Stimulated activated CD8-positive, alpha-beta memory T cell treated with anti-CD3 and anti-CD28 coated beads, Interleukin-7, amount 100 ng/mL, for 1 hour (primary cell): ENCODE measurements around the gene GPR61.

Source experiments
- DNase-seq, 2 donors: peaks; one replicate each; pipeline ENCODE4 v3.0.0-alpha.2; 2020; ENCODE audit warnings: low read depth in 2 of 2

GPR61 gene, protein sequence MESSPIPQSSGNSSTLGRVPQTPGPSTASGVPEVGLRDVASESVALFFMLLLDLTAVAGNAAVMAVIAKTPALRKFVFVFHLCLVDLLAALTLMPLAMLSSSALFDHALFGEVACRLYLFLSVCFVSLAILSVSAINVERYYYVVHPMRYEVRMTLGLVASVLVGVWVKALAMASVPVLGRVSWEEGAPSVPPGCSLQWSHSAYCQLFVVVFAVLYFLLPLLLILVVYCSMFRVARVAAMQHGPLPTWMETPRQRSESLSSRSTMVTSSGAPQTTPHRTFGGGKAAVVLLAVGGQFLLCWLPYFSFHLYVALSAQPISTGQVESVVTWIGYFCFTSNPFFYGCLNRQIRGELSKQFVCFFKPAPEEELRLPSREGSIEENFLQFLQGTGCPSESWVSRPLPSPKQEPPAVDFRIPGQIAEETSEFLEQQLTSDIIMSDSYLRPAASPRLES

DNA sequence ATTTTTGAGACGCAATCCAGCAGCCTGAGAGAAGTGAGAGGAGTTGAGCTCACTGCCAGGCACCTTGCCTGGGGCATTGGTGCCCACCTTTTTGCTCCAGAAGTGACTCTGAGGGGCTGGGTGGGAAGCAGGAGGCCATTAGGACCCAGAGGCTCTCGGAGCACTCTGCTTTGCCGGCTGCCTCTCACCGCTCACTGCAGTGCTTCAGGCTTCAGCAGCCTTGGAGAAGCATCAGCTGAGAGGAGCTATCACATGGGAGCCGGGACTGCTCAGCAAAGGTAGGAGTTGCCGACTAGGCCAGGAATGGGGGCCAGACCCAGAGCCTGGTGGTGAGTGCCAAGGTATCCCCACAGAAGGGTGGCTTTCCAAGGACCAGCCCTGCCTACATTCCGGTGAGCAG lies at the start of gene GPR61:
Gene GPR61 (plus strand): TSS at position 197 of the 400 bp plus-strand sequence. CDS start 3,151 bp downstream, outside the sequence.
- DNase-seq, result no peak

DNA sequence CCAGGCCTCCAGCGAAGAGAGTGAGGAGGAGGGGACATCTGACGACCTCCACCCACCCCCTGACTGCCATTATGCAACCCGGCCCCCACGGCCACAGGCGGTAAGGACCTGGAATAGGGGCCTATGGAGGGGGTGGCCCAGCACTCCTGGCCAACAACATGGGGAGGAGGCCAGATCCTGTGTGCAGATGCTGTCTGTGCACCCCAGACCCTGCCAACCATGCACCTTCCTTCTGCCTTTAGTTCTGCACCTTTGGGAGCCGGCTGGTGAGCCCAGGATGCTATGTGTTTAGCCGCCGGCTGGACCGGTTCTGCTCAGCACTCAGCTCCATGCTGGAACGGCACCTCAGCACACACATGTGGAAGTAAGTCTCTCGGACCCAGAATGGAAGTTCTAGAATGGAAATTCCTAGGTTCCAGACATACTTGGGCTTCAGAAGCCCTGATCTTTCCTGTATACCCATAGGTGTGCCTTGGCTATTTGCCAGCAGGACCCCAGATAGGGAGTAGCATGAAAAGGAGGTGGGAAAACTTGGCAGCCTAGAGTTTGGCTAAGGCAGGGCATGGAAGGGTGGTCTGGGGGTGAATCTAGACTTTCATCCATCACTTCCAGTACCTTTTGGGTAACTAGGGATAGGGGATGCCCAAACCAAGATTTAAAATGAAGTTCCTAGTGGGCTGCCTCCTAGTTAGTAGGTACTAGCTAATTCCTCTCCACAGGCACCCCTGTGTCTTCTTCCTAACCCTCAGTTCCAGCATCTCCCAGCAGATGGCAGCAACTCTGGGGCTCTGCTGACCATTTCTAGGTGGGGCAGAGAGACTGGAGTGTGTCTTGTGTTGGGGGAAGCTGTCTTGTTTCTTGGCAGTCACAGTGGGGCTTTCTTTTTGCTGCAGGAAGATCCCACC lies 49.4 kb upstream of the GPR61 start:
- peak; percentile 47 to 61 for DNase-seq

DNA sequence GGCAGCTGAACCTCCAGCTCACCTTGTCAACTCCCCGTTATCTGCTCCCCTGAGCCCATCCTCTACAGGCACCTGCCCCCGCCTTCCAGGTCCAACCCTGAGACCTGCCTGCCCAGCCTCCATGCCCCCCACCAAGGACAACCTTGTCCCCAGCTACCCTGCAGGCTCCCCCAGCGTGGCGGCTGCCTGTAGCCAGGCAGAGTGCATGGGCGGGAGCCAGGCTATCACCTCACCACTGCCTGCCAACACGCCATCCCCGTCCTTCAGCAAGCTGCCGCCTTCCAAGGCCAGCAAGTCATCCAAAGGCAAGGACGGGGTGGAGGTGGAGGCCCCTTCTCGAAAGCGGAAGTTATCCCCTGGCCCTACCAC lies 48.8 kb upstream of the GPR61 start:
- no peak for DNase-seq

DNA sequence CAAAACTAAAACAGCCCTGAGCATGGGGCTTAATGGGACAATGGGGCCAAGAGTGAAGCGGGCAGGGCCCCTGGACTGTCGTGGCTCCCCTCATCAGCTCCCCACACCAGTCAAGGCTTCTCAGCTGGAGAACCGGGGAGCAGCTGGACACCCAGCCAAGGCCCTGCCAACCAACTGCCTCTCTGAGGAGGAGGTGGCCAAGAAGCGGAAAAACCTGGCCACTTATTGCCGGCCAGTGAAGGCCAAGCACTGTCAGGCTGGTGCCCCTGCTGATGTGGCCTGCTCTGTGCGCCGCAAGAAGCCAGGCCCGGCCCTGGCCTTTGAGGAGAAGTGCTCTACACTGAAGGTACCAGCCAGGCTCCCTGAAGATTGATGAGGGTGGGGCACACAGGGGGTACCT lies 48.3 kb upstream of the GPR61 start:
- DNase-seq, result no peak

DNA sequence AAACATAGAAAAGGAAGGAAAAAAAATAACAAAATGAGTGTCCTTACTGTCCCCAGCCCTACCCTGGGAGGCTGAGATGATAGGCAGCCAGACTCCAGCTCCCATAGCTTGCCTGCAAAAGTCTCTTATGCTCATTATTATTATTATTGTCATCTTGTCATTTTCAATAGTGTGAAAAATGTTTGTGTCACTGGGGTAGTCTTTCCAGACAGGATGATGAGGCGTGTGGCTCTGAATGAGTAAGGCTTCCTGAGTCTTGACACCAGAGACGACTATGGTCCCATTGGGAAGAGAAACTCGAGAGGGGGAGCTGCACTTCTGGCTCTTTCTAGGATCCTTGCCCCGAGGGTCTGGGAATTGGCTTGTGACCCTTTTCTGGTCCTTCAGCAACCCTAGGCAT lies 46.9 kb upstream of the GPR61 start:
- DNase-seq, result no peak

DNA sequence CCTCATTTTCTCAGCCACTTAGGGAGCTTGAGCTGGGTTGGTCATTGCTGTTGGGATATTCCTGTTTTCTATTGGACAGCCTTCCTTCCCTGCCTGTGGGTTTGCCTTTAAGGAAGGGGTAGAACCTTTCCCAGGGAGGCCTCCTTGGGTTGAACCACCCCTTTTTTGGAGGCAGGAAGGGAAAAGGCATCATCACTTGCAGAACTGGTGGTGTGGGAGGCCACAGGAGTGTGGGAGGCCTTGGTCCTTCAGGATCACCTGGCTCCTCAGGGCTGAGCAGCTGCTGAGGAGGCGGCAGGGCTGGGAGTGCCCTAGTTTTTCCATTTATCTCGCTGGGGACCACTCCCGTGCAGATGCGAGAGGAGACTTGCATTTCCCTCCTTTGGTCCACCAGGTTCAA lies 46.4 kb upstream of the GPR61 start:
- no peak for DNase-seq

DNA sequence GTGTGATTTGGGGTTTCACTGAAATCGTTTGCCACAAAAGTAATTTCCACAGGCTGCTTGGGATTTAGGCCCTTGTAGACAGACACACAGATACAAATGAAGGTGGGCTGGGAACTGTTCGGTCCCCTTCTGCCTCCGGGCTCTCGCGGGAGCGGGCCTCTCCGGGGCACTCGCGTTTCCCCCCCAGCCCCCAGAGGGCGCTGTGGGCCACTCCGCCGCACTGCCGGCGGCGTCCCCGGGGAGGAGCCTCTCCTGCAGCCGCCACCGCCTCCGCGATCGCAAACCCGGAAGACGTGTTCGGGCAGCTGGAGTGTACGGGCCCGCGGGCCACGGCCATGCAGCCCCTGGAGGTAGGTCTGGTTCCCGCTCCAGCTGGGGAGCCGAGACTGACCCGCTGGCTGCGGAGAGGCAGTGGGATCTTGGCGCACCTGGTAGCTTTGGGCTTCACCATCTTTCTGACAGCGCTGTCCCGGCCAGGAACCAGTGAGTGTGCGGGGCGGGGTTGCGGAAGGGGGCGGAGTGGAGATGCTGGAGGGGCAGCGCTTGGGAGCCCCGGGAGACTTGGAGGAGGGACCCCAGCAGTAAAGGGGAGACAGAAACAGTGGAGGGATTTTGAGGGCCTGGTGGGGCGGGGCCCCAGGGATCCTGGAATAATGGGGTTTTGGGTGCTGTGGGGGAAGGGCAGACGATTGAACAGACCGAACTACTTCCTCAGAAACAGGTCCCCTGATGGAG lies 45.7 kb upstream of the GPR61 start, which contains the start of gene CYB561D1:
Gene CYB561D1 (plus strand): TSS at position 290 of the 735 bp plus-strand sequence. CDS start 46 bp downstream, at position 336.
- DNase-seq, result peak; percentile 71 to 77

DNA sequence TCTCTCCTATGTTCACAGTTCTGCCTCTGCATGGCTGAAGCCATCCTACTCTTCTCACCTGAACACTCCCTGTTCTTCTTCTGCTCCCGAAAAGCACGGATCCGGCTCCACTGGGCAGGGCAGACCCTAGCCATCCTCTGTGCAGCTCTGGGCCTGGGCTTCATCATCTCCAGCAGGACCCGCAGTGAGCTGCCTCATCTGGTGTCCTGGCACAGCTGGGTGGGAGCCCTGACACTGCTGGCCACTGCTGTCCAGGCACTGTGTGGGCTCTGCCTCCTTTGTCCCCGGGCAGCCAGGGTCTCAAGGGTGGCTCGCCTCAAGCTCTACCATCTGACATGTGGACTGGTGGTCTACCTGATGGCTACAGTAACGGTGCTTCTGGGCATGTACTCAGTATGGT lies 43.9 kb upstream of the GPR61 start:
- DNase-seq, result no peak

DNA sequence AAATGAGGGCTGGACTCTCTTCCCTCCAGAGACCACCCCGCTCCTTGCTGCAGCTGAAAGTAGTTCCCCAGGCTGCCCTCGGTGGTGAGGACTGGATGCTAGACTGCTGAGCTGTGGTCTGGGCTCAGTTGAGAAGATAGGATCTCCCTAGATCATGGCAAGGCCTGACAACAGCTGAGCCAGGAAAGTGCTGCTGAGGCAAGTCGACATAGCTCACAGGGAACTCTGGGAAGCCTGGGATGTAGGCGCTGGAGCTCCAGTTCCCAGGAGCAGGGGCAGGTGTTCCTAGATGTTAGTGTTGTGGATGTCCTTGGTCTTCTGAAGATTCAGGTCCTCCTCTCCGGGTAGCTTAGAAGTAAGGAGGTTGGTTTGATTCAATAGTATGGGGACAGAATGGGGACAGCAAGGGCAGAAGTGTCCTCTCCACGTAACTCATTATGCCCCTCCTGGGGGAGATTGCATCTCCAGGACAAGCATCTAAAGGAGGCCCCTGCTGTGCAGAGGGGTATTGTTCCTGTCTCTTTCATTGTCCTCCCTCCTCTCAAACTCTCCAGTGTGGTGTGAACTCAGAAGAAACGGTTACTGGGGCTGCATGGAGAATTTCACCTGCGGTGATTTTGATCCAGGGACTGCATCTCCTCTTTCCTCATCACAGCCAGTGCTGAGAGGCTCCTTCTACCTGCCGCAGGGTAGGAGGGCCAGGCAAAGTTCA lies 42.1 kb upstream of the GPR61 start:
- no peak for DNase-seq

DNA sequence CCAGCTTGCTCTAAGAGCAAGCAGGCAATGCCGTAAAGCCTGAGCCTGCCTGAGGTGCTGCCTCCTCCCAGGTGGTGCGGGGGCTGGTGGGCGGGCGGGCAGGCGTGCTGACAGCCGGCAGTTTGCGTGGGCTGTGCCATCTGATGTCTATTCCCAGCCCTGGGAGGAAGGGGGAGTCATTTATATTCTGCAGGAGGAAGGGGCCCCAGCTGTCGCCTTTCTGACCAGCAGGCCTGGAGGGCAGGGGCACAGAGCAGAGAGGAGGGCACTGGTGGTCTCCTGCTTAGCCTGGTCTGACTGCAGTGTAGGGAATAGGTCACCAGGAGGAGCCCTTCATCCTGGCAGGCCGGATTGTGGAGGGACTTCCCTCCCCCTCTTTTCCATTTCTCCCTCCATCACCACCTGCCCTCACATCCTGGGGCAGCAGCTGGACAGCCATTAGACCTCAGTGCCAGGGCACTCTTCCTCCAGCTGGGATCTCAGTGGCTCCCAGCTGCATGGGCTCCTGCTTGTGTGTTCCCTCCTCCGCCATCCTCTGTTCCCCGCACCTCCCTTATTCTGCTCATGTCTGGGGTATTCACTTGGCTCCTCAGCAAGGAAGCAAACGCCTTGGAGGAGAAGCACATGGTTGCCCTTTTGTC lies 41.4 kb upstream of the GPR61 start:
- DNase-seq, result no peak

DNA sequence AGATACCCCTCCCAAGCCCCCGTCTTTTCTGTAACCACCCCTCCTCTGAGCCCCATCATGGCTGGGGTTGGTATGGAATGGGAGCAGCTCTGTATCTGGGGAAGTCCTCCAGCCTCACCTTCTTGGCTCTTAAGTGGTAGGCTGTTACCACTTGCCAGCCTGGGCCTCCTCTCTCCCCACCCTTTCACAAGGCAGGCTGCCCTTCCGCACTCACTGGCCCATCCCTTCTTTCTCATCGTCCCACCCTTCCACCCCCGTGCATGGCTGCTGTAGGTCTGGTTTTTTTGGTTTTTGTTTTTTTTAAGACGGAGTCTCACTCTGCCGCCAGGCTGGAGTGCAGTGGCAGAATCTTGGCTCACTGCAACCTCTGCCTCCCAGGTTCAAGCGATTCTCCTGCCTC lies 40.6 kb upstream of the GPR61 start:
- DNase-seq, result no peak

DNA sequence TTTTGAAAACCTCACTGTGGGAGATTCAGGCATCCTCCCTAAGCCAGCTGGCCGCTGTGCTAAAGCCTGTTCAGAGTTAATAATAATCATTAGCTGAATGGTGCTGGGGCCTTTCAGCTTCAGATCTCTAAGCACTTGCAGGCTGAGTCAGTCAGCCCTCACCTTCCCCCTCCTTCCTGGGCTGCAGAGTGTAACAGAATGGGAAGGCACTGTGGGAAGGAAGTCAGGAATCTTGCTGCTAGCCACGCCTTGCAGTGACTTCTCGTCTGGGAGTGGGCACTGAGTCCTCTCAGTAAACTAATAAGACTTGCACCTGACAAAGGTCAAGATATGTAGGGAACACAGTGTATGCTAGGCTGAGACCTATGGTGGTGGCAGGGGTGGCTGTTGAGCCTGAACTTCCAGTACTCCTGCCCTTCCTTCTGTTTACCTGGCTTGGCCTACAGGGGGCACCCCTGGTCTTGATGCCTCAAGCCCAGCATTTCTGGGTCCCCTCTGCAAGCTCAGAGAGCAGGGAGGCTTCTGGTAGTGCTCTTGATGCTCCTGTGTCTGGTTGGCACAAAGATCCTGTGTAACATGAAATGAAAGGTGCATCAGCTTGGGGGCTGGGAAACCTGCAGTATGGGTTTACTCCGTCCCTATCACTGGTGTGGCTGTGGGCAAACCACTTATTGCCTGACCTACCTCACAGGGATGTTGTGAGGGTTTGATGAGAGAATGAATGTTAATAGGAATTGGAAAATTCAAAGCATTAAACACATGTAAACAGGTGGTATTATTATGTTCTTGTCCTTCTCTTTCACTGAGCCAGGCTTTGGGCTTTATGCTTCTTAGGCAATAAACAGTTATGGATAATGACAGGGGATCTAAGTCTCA lies 39.8 kb upstream of the GPR61 start:
- no peak for DNase-seq

DNA sequence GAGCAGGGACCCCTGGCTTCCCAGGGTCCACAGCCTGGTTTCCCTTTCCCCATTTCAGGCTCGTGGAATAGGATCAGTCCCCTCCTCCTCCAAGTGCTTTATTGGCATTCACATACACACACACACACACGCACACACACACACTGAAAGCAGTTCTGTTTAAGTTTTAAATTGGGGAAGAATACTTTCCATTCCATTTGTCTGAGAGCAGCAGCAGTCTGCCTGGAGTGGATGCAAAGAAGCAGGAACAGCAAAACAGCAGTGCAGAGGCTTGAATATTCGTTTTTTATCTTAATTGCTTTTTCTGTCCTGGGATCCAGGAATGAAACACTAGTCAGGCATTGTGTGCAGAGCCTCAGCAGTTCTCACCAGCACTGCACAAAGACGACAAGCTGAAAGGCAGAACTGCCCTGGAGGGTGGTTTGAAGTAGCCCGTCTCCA lies 38.7 kb upstream of the GPR61 start:
- DNase-seq, result no peak

DNA sequence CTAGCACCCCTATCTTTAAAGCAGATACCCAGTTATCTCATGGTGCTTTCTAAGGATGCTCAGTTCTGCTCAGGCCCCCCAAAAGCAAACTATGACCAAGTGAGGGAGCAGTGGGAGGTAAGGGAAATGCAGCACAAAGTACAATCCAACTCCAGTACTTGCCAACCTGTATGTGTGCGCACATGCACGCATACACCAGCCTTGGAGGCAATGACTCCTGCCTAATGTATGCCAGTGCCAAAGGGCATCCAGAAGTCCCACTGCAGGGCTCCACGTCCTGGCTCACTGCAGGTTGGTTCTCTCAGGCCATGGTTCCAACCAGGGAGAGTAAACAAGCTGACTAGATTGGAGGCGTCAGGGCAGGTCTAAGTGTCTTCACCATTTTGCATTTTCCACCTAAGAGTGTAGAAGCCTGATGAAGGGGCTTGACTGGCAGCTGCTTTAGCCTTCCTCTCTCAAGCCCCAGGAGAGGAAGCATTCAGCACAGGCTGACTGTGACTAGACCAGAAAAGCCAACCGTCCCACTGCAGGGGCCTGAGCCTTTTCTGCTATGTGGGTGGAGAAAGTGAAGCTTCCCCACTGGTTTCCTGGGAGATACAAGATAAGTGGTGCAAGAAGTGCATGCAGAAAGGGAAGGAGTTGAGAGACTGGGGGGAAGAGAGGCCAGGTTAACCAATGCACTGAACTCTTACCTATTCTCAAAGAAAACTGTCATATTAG lies 37.9 kb upstream of the GPR61 start:
- DNase-seq, result no peak

DNA sequence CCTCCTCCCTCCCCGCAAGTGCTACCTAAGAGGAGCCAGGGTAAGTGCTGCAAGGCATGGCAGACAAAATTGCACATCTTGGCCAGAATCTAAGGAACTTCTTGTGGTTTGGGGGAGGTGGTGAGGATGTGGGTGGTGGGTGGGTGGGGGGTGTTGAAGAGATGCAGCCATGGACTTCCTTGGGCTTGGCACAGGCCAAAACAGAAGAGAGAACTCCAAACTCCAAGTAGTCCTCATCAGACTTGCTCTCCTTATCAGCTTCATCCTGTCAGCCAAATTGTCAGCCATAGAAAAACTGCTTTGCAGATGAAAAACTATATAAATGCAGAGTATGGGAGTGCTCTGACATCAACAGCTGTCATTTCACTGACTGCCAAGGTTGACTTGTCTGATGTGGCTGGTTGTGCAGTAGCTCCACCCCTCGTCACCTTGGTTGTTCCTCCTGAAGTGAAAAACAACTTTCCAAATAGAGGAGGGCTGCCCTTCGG lies 37.3 kb upstream of the GPR61 start:
- DNase-seq, result no peak

DNA sequence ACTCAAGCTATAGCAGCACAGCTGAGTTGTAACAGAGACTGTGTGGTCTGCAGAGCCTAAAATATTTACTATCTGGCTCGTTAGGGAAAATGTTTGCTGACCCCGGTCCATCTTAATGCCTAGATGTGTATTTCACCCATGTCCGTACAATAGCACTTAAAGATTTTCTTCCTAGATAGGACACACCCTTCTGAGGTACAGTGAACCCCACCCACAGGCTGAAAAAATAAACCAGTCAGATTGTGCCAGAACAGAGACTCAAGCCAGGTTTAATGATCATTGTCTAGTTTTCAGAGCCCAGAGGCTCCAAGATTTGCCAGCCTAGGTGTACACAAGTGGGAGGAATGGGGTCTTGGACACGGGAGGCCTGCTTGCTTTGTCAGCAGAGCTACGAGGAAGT lies 35.7 kb upstream of the GPR61 start:
- no peak for DNase-seq

DNA sequence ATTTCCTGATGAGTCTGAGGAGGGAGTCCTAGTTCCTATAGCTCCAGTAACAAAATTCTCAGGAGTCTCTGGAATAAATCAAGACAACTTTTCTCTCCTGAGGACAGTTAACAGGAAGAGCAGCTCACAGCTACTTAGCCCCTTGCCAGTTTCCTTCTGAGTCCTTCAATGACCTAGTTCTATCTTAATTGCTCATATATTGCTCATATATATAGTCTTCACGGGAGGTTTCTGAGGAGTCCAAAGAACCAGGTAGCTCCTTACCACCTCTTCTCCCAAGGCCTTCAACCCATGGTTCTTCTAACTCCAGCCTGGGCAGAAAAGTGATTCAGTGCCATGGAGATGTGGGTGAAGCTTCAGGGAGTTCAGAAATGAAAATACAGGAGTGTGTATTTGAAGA lies 34.7 kb upstream of the GPR61 start:
- DNase-seq, result no peak

DNA sequence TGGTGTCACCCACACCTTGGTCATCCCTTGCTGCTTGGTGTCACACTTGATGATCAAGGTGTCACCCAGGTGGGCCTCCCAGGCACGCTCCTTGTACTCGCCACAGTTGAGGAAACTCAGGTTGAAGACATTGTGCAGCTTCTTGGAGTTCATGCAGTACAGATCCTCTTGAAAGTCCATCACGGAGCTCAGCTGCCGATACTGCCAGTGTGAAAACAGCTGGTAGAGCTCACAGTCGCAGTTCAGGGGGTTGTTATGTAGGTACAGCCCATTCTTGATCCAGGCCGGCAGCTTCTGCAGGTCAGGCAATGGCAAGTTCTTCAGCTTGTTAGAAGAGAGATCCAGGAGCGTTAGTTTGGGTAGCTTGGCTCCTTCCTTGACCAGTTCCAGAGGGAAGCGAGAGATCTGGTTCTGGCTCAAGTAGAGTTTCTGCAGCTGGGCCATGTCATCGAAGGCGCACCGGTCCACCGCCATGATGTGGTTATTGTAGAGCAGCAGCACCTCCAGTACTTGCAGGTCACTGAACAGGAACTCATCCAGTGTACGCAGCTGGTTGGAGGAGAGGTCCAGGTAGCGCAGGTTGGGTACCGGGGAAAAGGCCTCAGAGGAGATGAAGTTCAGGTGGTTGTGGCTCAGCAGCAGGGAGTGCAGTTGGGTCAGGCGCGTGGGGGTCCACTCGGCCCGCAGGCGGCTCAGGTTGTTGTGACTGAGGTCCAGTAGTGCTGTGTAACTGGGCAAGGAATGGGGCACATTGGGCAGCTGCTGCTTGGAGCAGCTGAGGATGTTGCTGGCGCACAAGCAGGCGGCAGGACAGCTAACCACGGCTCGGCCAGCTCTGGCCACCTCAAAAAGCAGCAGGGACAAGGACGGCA lies 31.4 kb upstream of the GPR61 start:
- DNase-seq, result no peak
